ENCODE measurements around the gene EPS15.
"Not testable (repeated sequence)": the region's sequence is repeated elsewhere in the genome, so short reads cannot be mapped to it uniquely, and the experiment has no call there.

EPS15 gene

DNA sequence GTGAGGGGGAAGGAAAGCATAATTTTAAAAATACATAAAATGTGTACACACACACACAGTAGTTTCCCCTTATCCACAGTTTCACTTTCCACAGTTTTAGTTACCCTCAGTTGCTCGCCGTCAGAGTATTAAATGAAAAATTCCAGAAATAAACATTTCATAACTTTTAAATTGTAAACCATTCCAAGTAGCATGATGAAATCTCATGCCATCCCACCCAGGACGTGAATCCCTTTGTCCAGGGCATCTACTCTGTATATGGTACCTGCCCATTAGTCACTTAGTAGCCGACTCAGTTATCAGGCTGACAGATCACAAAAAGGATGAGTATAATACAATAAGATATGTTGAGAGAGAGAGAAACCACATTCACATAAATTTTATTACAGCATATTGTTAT, 36.2 kb downstream of the EPS15 start:
- H4K20me1 ChIP-seq (ENCODE audit: insufficient read depth, low read length): no peaks in the 10 kb centered on the region
- H3F3A ChIP-seq (ENCODE audit: insufficient read depth, low read length): no peaks in the 10 kb centered on the region
- H3K4me1 ChIP-seq (ENCODE audit: insufficient read depth, low read length, severe bottlenecking): peaks cover 6% of the 10 kb centered on the region
- peaks cover 33% of the 10 kb centered on the region for H3K36me3 ChIP-seq (ENCODE audit: insufficient read depth, low read length)
- H3K27ac ChIP-seq (ENCODE audit: low read depth, low read length, poor library complexity, severe bottlenecking): no peak overlapping the region
- no peak overlapping the region for H3K9ac ChIP-seq (ENCODE audit: low read length)
- no peaks in the 10 kb centered on the region for H3K9me2 ChIP-seq (ENCODE audit: low read depth, low read length)
- peaks cover 6% of the 10 kb centered on the region; the same call in 1 of the 2 replicates for H3K9me3 ChIP-seq (ENCODE audit: low read length)
- no peak overlapping the region for H2AFZ ChIP-seq (ENCODE audit: low read length)
- no peaks in the 10 kb centered on the region for H3K27me3 ChIP-seq (ENCODE audit: insufficient read depth, low read length)
- H3K4me3 ChIP-seq (ENCODE audit: low read depth, low read length, poor library complexity, severe bottlenecking): no peak overlapping the region
- TF ChIP-seq, protein P1, sequence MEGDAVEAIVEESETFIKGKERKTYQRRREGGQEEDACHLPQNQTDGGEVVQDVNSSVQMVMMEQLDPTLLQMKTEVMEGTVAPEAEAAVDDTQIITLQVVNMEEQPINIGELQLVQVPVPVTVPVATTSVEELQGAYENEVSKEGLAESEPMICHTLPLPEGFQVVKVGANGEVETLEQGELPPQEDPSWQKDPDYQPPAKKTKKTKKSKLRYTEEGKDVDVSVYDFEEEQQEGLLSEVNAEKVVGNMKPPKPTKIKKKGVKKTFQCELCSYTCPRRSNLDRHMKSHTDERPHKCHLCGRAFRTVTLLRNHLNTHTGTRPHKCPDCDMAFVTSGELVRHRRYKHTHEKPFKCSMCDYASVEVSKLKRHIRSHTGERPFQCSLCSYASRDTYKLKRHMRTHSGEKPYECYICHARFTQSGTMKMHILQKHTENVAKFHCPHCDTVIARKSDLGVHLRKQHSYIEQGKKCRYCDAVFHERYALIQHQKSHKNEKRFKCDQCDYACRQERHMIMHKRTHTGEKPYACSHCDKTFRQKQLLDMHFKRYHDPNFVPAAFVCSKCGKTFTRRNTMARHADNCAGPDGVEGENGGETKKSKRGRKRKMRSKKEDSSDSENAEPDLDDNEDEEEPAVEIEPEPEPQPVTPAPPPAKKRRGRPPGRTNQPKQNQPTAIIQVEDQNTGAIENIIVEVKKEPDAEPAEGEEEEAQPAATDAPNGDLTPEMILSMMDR (IDR thresholded peaks at IDR 0.05; ENCODE audit: low read length): no peak
- TF ChIP-seq EZH2 (IDR thresholded peaks at IDR 0.05; ENCODE audit: borderline replicate concordance, low read length): no peak
- H3K79me2 ChIP-seq (ENCODE audit: insufficient read depth, low read length): peaks cover 51% of the 10 kb centered on the region
- no peak overlapping the region for H3K4me2 ChIP-seq (ENCODE audit: low read length)

DNA sequence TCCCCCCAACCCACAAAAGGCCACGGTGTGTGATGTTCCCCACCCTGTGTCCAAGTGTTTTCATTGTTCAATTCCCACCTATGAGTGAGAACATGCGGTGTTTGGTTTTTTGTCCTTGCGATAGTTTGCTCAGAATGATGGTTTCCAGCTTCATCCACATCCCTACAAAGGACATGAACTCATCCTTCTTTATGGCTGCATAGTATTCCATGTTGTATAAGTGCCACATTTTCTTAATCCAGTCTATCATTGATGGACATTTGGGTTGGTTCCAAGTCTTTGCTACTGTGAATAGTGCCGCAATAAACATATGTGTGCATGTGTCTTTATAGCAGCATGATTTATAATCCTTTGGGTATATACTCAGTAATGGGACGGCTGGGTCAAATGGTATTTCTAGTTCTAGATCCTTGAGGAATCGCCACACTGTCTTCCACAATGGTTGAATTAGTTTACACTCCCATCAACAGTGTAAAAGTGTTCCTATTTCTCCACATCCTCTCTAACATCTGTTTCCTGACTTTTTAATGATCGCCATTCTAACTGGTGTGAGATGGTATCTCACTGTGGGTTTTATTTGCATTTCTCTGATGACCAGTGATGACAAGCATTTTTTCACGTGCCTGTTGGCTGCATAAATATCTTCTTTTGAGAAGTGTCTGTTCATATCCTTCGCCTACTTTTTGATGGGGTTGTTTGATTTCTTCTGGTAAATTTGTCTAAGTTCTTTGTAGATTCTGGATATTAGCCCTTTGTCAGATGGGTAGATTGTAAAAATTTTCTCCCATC, 44.0 kb downstream of the EPS15 start:
- H4K20me1 ChIP-seq (ENCODE audit: insufficient read depth, low read length); H3K9ac ChIP-seq (ENCODE audit: low read length); H3K9me2 ChIP-seq (ENCODE audit: low read depth, low read length); H3K27ac ChIP-seq (ENCODE audit: low read depth, low read length, poor library complexity, severe bottlenecking); H3F3A ChIP-seq (ENCODE audit: insufficient read depth, low read length); H3K79me2 ChIP-seq (ENCODE audit: insufficient read depth, low read length); H3K4me1 ChIP-seq (ENCODE audit: insufficient read depth, low read length, severe bottlenecking); H3K9me3 ChIP-seq (ENCODE audit: low read length); H3K27me3 ChIP-seq (ENCODE audit: insufficient read depth, low read length); H2AFZ ChIP-seq (ENCODE audit: low read length); H3K4me2 ChIP-seq (ENCODE audit: low read length); H3K4me3 ChIP-seq (ENCODE audit: low read depth, low read length, poor library complexity, severe bottlenecking): not testable (repeated sequence)
- H3K36me3 ChIP-seq (ENCODE audit: insufficient read depth, low read length): peaks cover 52% of the 10 kb centered on the region

DNA sequence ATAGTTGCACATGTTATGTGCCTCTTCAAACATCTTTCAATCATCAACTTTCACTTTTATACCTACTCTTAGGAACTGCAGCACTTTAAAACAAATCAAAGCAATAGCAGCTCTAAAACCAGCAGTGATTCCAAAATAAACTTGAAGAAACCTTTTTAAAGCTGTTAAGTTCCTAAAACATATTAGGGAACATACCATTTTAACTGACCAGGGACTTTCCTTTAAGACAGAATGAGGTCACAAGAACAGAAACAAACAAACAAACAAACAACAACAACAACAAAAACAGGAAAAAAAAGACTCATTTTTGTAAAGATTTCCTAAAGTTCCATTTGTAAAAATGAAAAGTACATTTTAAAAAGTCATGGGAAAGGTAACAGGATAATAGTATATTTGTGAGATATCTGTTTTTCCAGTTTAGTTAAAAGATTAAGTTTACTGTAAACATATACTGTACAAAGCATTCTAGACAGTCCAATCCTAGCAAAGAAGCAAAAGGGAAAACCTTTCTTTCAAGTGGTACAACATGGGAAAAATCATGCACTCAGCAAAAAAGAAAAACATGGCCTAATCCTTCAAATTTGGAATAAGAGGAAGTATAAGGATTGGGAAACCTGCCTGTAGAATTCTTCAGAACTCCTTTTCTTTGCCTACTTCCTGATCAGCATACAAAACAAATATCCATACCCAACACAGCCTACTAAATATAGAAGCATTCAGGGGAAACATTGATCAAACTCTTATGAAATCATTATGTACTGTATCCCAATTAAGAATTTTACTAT, 45.5 kb downstream of the EPS15 start:
- H4K20me1 ChIP-seq (ENCODE audit: insufficient read depth, low read length): no peaks in the 10 kb centered on the region
- H3K9me3 ChIP-seq (ENCODE audit: low read length): no peaks in the 10 kb centered on the region
- no peaks in the 10 kb centered on the region for H3K4me1 ChIP-seq (ENCODE audit: insufficient read depth, low read length, severe bottlenecking)
- H3F3A ChIP-seq (ENCODE audit: insufficient read depth, low read length): peaks cover 7% of the 10 kb centered on the region; the same call in 1 of the 2 replicates
- no peaks in the 10 kb centered on the region for H3K9me2 ChIP-seq (ENCODE audit: low read depth, low read length)
- no peak overlapping the region for H3K9ac ChIP-seq (ENCODE audit: low read length)
- peaks cover 52% of the 10 kb centered on the region for H3K36me3 ChIP-seq (ENCODE audit: insufficient read depth, low read length)
- no peak overlapping the region for H3K4me3 ChIP-seq (ENCODE audit: low read depth, low read length, poor library complexity, severe bottlenecking)
- no peak for TF ChIP-seq EZH2 (IDR thresholded peaks at IDR 0.05; ENCODE audit: borderline replicate concordance, low read length)
- TF ChIP-seq, protein P1 (IDR thresholded peaks at IDR 0.05; ENCODE audit: low read length): no peak
- H3K79me2 ChIP-seq (ENCODE audit: insufficient read depth, low read length): 0 out of 2 replicates have a peak, but pooled peaks cover 3% of the 10 kb centered on the region
- H3K4me2 ChIP-seq (ENCODE audit: low read length): no peak overlapping the region
- H3K27ac ChIP-seq (ENCODE audit: low read depth, low read length, poor library complexity, severe bottlenecking): no peak overlapping the region
- H3K27me3 ChIP-seq (ENCODE audit: insufficient read depth, low read length): no peaks in the 10 kb centered on the region
- H2AFZ ChIP-seq (ENCODE audit: low read length): no peak overlapping the region
